ENCODE results near the gene IGFLR1.
A peak's percentile ranks its signal among the peaks of the same experiment; 100 is the strongest.

The IGFLR1 gene

GRCh38 chr19:35767288-35768081 lies 25.2 kb upstream of the IGFLR1 start:
- H3K4me3 ChIP-seq: no peak overlapping the region
- H3K27ac ChIP-seq: no peak overlapping the region
- DNase-seq (ENCODE audit: low spot score): no peak
- TF ChIP-seq CTCF (IDR thresholded peaks at IDR 0.05): no peak

DNA sequence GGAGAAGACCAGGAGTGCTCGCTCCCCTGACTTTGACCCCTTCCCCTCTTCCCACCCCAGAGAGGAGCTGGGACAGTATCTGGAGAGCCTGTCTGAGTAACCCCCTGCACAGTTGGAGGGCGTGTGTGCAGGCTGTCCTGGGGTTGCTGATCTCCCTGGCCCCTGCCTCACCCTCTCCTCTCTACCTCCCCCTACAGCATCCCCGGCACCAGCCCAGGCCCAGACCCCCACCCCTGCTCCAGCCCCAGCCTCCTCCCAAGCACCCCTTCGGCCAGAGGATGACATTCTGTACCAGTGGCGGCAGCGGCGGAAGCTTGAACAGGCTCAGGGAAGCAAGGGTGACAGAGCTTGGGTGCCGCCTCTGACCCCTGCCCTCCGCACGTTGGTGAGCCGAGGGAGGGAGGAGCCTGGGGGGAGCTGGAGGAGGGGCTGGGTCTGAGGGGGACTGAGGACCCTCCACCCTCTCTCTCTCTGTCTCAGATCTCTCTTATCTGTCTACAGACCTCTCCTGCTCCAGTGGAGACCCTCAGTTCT lies 24.4 kb upstream of the IGFLR1 start:
- no peak overlapping the region for H3K27ac ChIP-seq
- TF ChIP-seq CTCF (IDR thresholded peaks at IDR 0.05): no peak
- no peak for DNase-seq (ENCODE audit: low spot score)
- no peak overlapping the region for H3K4me3 ChIP-seq

GRCh38 chr19:35764432-35765315 lies 22.4 kb upstream of the IGFLR1 start:
- TF ChIP-seq CTCF (IDR thresholded peaks at IDR 0.05): no peak
- no peak overlapping the region for H3K4me3 ChIP-seq
- no peak overlapping the region for H3K27ac ChIP-seq
- DNase-seq (ENCODE audit: low spot score): no peak

- no peak for DNase-seq (ENCODE audit: low spot score)
- TF ChIP-seq CTCF (IDR thresholded peaks at IDR 0.05): no peak
- no peak overlapping the region for H3K4me3 ChIP-seq
- no peak overlapping the region for H3K27ac ChIP-seq
Observed at GRCh38 chr19:35760711-35761349, 18.6 kb upstream of the IGFLR1 start.

DNA sequence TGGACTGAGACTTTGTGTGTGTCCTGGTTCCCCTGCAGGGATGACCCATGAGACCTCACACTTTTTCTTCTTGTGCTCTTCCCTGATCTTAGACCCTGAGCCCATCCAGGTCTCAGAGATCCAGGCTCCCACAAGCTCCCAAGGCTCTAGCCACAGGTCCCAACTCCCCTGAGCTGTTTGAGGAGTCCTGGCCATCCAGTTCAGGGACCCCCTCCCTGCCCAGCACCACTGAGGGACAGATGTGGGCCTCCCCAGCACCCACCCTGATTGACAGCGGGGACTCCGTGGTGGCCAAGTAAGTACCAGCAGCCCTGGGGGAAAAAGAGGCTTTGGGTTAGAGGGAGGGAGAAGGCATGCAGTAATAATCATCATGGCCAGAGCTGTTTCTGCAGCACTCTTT lies 17.4 kb upstream of the IGFLR1 start:
- TF ChIP-seq CTCF (IDR thresholded peaks at IDR 0.05): no peak
- no peak overlapping the region for H3K27ac ChIP-seq
- DNase-seq (ENCODE audit: low spot score): no peak
- no peak overlapping the region for H3K4me3 ChIP-seq

DNA sequence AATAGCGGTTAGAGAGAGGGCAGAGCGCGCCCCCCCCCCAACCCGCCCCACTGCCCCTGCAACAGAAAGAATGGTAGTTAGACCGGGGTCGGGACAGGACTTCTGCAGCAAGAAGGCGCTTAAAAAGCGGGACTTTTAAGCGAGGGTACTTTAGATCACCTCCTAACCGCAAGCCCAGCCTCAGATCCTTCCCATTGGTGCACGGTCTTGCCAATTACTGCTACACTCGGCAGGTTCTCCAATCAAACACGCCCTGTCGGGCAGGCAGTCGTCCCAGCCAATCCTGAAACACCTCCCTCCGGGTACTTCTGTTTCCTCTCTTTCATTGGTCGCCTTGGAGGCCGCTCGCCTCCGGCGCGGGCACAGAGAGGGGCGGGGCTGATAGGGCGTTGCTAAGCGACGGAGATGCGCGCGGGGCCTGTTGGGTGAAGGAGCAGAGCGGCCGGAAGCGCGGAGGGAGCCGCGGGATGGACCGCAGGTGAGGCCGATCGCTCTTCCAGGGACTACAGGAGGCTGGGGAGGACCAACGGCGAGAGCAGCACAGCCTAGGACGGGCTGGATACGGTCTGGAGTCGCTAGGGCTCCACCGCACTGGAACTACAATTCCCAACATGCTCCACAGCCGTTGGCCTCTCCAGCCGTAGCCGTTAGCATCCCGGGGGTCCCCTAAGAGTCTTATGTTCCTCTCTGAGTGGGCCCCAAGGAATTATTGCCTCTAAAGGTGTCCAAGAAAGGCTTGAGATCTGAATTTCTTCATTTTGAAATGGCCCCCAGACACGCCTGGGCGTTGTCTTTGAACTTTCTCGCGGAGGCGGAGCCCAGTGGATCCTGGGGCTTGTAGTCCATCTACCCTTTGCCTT lies 15.7 kb upstream of the IGFLR1 start, which contains the start of gene PROSER3:
Gene PROSER3 (plus strand): TSS at position 428 of the 860 bp plus-strand sequence. CDS start 40 bp downstream, at position 468.
- Histone ChIP-seq H3K4me3 (peak within 1 kb of the TSS; percentile 79), H3K27ac (peak within 1 kb of the TSS; percentile 100)
- DNase-seq (ENCODE audit: low spot score): peak; percentile 100
- TF ChIP-seq CTCF (IDR thresholded peaks at IDR 0.05): no peak
